Stimulated activated memory B cell treated with anti-CD40 and anti-IgM and Interleukin-4, amounts not matched to agents 10 μg/mL and 1 μg/mL and 100 μg/mL, for 72 hours (primary cell): ENCODE measurements around the gene FNDC5.

ENCODE experiments used
- ATAC-seq: fragments of 150-1000 bp; cut with Tn5 transposase; 2 replicates; pipeline ENCODE4 v1.10.0; 2021
- H3K27ac Mint-ChIP-seq: one replicate; pipeline ENCODE4 v1.8.0; 2022; ENCODE audit warnings: mild to moderate bottlenecking, mixed read lengths
- H3K27me3 Mint-ChIP-seq: one replicate; pipeline ENCODE4 v1.8.0; 2022; ENCODE audit warnings: mixed read lengths
- H3K36me3 Mint-ChIP-seq: one replicate; pipeline ENCODE4 v1.8.0; 2022; ENCODE audit warnings: mixed read lengths
- H3K4me1 Mint-ChIP-seq: one replicate; pipeline ENCODE4 v1.8.0; 2022; ENCODE audit warnings: mixed read lengths
- H3K4me3 Mint-ChIP-seq: one replicate; pipeline ENCODE4 v1.8.0; 2022; ENCODE audit warnings: mild to moderate bottlenecking, moderate library complexity, mixed read lengths
- H3K9me3 Mint-ChIP-seq: one replicate; pipeline ENCODE4 v1.8.0; 2022; ENCODE audit warnings: mixed read lengths

The FNDC5 gene

GRCh38 chr1:32900956-32901822 is 30.5 kb upstream of the FNDC5 start, which contains the start of gene TMEM54:
TSS of gene TMEM54 (minus strand) at chr1:32901389. CDS start at chr1:32901238, 151 bp downstream.
- ATAC-seq, result peak; percentile 54
- H3K27ac Mint-ChIP-seq, result peak within 1 kb of the TSS; percentile 51
- peak within 1 kb of the TSS; percentile 76 for H3K4me3 Mint-ChIP-seq
- peaks cover 11% of the 10 kb centered on the region for H3K4me1 Mint-ChIP-seq
- H3K36me3 Mint-ChIP-seq, result no peaks in the 10 kb centered on the region
- peaks cover 37% of the 10 kb centered on the region for H3K27me3 Mint-ChIP-seq
- H3K9me3 Mint-ChIP-seq, result no peaks in the 10 kb centered on the region

- no peaks in the 10 kb centered on the region for H3K36me3 Mint-ChIP-seq
- H3K9me3 Mint-ChIP-seq, result no peaks in the 10 kb centered on the region
- peak overlapping the region; percentile 51 for H3K27ac Mint-ChIP-seq
- peak overlapping the region; percentile 68 for H3K4me3 Mint-ChIP-seq
- peaks cover 44% of the 10 kb centered on the region for H3K27me3 Mint-ChIP-seq
- no peak for ATAC-seq
- H3K4me1 Mint-ChIP-seq, result peaks cover 11% of the 10 kb centered on the region
Observed at GRCh38 chr1:32900371-32900955, 29.8 kb upstream of the FNDC5 start.

- Mint-ChIP-seq H3K9me3 (no peaks in the 10 kb centered on the region), H3K4me1 (peaks cover 11% of the 10 kb centered on the region), H3K27ac (no peak overlapping the region), H3K27me3 (peaks cover 51% of the 10 kb centered on the region), H3K4me3 (no peak overlapping the region), H3K36me3 (no peaks in the 10 kb centered on the region)
- no peak for ATAC-seq
Observed at GRCh38 chr1:32899586-32900296, 29.0 kb upstream of the FNDC5 start.

GRCh38 chr1:32898958-32899357 is 28.2 kb upstream of the FNDC5 start:
- Mint-ChIP-seq H3K36me3 (no peaks in the 10 kb centered on the region), H3K9me3 (no peaks in the 10 kb centered on the region), H3K4me1 (peaks cover 11% of the 10 kb centered on the region), H3K27me3 (peaks cover 54% of the 10 kb centered on the region), H3K27ac (no peak overlapping the region), H3K4me3 (no peak overlapping the region)
- no peak for ATAC-seq

GRCh38 chr1:32898056-32898455 is 27.3 kb upstream of the FNDC5 start:
- no peak for ATAC-seq
- H3K27ac Mint-ChIP-seq, result no peak overlapping the region
- no peaks in the 10 kb centered on the region for H3K36me3 Mint-ChIP-seq
- peaks cover 59% of the 10 kb centered on the region for H3K27me3 Mint-ChIP-seq
- no peaks in the 10 kb centered on the region for H3K9me3 Mint-ChIP-seq
- no peak overlapping the region for H3K4me3 Mint-ChIP-seq
- H3K4me1 Mint-ChIP-seq, result peaks cover 20% of the 10 kb centered on the region

- Mint-ChIP-seq H3K27me3 (peaks cover 59% of the 10 kb centered on the region), H3K4me1 (peaks cover 26% of the 10 kb centered on the region), H3K4me3 (no peak overlapping the region), H3K9me3 (no peaks in the 10 kb centered on the region), H3K36me3 (peaks cover 1% of the 10 kb centered on the region), H3K27ac (no peak overlapping the region)
- no peak for ATAC-seq
Observed at GRCh38 chr1:32897082-32898049, 26.7 kb upstream of the FNDC5 start.

- peaks cover 26% of the 10 kb centered on the region for H3K4me1 Mint-ChIP-seq
- no peaks in the 10 kb centered on the region for H3K9me3 Mint-ChIP-seq
- H3K4me3 Mint-ChIP-seq, result no peak overlapping the region
- ATAC-seq, result no peak
- H3K36me3 Mint-ChIP-seq, result peaks cover 6% of the 10 kb centered on the region
- peaks cover 59% of the 10 kb centered on the region for H3K27me3 Mint-ChIP-seq
- H3K27ac Mint-ChIP-seq, result no peak overlapping the region
Observed at GRCh38 chr1:32896451-32896850, 25.7 kb upstream of the FNDC5 start.

GRCh38 chr1:32895325-32896215 is 24.9 kb upstream of the FNDC5 start:
- H3K27ac Mint-ChIP-seq, result no peak overlapping the region
- peaks cover 6% of the 10 kb centered on the region for H3K36me3 Mint-ChIP-seq
- no peak overlapping the region for H3K4me3 Mint-ChIP-seq
- no peaks in the 10 kb centered on the region for H3K9me3 Mint-ChIP-seq
- H3K4me1 Mint-ChIP-seq, result peaks cover 22% of the 10 kb centered on the region
- H3K27me3 Mint-ChIP-seq, result peaks cover 61% of the 10 kb centered on the region
- no peak for ATAC-seq

GRCh38 chr1:32894681-32895080 is 24.0 kb upstream of the FNDC5 start:
- Mint-ChIP-seq H3K4me3 (no peak overlapping the region), H3K36me3 (peaks cover 6% of the 10 kb centered on the region), H3K27me3 (peaks cover 64% of the 10 kb centered on the region), H3K9me3 (no peaks in the 10 kb centered on the region), H3K27ac (no peak overlapping the region), H3K4me1 (peaks cover 20% of the 10 kb centered on the region)
- ATAC-seq, result no peak

- Mint-ChIP-seq H3K36me3 (peaks cover 6% of the 10 kb centered on the region), H3K9me3 (no peaks in the 10 kb centered on the region), H3K27me3 (peaks cover 70% of the 10 kb centered on the region), H3K27ac (no peak overlapping the region), H3K4me3 (peak overlapping the region; percentile 58), H3K4me1 (peaks cover 20% of the 10 kb centered on the region)
- ATAC-seq, result no peak
Observed at GRCh38 chr1:32894019-32894600, 23.4 kb upstream of the FNDC5 start.

GRCh38 chr1:32893198-32894018 is 22.7 kb upstream of the FNDC5 start:
- Mint-ChIP-seq H3K27me3 (peaks cover 77% of the 10 kb centered on the region), H3K9me3 (no peaks in the 10 kb centered on the region), H3K27ac (no peak overlapping the region), H3K36me3 (peaks cover 6% of the 10 kb centered on the region), H3K4me1 (peaks cover 20% of the 10 kb centered on the region), H3K4me3 (peak overlapping the region; percentile 71)
- no peak for ATAC-seq

- H3K4me3 Mint-ChIP-seq, result peak overlapping the region; percentile 71
- H3K27ac Mint-ChIP-seq, result no peak overlapping the region
- ATAC-seq, result peak; percentile 37
- H3K4me1 Mint-ChIP-seq, result peaks cover 20% of the 10 kb centered on the region
- peaks cover 85% of the 10 kb centered on the region for H3K27me3 Mint-ChIP-seq
- peaks cover 6% of the 10 kb centered on the region for H3K36me3 Mint-ChIP-seq
- no peaks in the 10 kb centered on the region for H3K9me3 Mint-ChIP-seq
Observed at GRCh38 chr1:32892368-32893197, 21.9 kb upstream of the FNDC5 start.
